K562 (cell line): ENCODE results near the gene ZNF385C. TPM values are rescaled to one million over a fixed set of nuclear protein-coding genes. Genes with fewer than 3 reads are reported as not detected.
A peak's percentile ranks its signal among the peaks of the same experiment; 100 is the strongest.

ENCODE experiments used
- CBFA2T3 ChIP-seq: fragments of 450-650 bp; IDR thresholded peaks from 2 replicates; pipeline ENCODE4 v1.6.1; 2017
- ILK ChIP-seq: fragments of 450-650 bp; IDR thresholded peaks from 2 replicates; pipeline ENCODE4 v1.6.1; 2016; ENCODE audit warnings: missing genetic modification characterization, low read depth, mild to moderate bottlenecking, missing compliant biosample characterization, moderate library complexity, borderline replicate concordance
- JUND ChIP-seq, 2 experiments: IDR thresholded peaks; 2 replicates in 1 of 2; 3 replicates in 1 of 2; pipeline ENCODE4 v1.6.1; 2011; ENCODE audit warnings: borderline replicate concordance in 2 of 2, low read depth in 2 of 2, low read length in 2 of 2, improper control_type of control experiment in 1 of 2, missing biosample characterization in 1 of 2, missing genetic modification characterization in 1 of 2, missing genetic modification reagents in 1 of 2
- MIER1 ChIP-seq: fragments of 450-650 bp; IDR thresholded peaks from 2 replicates; pipeline ENCODE4 v1.6.1; 2016; ENCODE audit warnings: antibody characterized with exemption, mild to moderate bottlenecking, low read depth
- TARDBP ChIP-seq: fragments of 450-650 bp; IDR thresholded peaks from 2 replicates; pipeline ENCODE4 v1.6.1; 2016
- ZNF184 ChIP-seq: sonication (generic); formaldehyde crosslinking; IDR thresholded peaks from 2 replicates; pipeline ENCODE4 v1.5.0; 2020; ENCODE audit warnings: missing genetic modification reagents
- polyA plus RNA-seq, 8 experiments: library from polyadenylated mRNA; depleted of rRNA in 4 of 8; stranded (reverse) in 5 of 8; unstranded in 3 of 8; fragments of >200 nt; fragmentation: Nextera tagmentation in 2 of 8; fragmentation: Illumina TruSeq in 1 of 8; extraction: Ambion mirVana in 2 of 8; extraction: Trizol in 1 of 8; gene quantifications; 2 replicates each; pipeline versions ENCODE4 v1.2.1 to v1.2.3, GENCODE V29; 2011 to 2014; ENCODE audit warnings: inconsistent platforms in 1 of 8, missing spikeins in 1 of 8
- total RNA-seq, 7 experiments: library from RNA; depleted of rRNA in 6 of 7; stranded (reverse); fragments of >200 nt in 6 of 7; fragmentation: Illumina TruSeq in 2 of 7; extraction: Trizol in 2 of 7; gene quantifications; 2 replicates each; pipeline versions ENCODE4 v1.2.1 to v1.2.3, GENCODE V29; 2011 to 2021; ENCODE audit warnings: low replicate concordance in 1 of 7
- TF ChIP-seq, protein P1 (sequence below): fragments of 200-600 bp; sonication (generic); IDR thresholded peaks from one replicate; pipeline ENCODE4 v1.6.1; 2012; ENCODE audit warnings: mild to moderate bottlenecking, low read depth, low read length, inconsistent platforms
- TF ChIP-seq, protein P2 (sequence below): IDR thresholded peaks from 2 replicates; pipeline ENCODE4 v1.6.1; 2014; ENCODE audit warnings: antibody characterized with exemption
- TF ChIP-seq, protein P3 (sequence below): fragments of 450-650 bp; IDR thresholded peaks from 2 replicates; pipeline ENCODE4 v1.6.1; 2016; ENCODE audit warnings: antibody characterized with exemption
- TF ChIP-seq, protein P4 (sequence below): sonication (generic); formaldehyde crosslinking; IDR thresholded peaks from 2 replicates; pipeline ENCODE4 v1.9.0; 2022; ENCODE audit warnings: mild to moderate bottlenecking, missing genetic modification reagents

The ZNF385C gene
- total and polyA plus RNA-seq, 9 of the 15 experiments (the other 6 are each of a cell fraction or from before 2014, with no cell fraction given) = 0.03 to 0.35 (median 0.18) TPM; not detected in 1

- TF ChIP-seq, protein P1, sequence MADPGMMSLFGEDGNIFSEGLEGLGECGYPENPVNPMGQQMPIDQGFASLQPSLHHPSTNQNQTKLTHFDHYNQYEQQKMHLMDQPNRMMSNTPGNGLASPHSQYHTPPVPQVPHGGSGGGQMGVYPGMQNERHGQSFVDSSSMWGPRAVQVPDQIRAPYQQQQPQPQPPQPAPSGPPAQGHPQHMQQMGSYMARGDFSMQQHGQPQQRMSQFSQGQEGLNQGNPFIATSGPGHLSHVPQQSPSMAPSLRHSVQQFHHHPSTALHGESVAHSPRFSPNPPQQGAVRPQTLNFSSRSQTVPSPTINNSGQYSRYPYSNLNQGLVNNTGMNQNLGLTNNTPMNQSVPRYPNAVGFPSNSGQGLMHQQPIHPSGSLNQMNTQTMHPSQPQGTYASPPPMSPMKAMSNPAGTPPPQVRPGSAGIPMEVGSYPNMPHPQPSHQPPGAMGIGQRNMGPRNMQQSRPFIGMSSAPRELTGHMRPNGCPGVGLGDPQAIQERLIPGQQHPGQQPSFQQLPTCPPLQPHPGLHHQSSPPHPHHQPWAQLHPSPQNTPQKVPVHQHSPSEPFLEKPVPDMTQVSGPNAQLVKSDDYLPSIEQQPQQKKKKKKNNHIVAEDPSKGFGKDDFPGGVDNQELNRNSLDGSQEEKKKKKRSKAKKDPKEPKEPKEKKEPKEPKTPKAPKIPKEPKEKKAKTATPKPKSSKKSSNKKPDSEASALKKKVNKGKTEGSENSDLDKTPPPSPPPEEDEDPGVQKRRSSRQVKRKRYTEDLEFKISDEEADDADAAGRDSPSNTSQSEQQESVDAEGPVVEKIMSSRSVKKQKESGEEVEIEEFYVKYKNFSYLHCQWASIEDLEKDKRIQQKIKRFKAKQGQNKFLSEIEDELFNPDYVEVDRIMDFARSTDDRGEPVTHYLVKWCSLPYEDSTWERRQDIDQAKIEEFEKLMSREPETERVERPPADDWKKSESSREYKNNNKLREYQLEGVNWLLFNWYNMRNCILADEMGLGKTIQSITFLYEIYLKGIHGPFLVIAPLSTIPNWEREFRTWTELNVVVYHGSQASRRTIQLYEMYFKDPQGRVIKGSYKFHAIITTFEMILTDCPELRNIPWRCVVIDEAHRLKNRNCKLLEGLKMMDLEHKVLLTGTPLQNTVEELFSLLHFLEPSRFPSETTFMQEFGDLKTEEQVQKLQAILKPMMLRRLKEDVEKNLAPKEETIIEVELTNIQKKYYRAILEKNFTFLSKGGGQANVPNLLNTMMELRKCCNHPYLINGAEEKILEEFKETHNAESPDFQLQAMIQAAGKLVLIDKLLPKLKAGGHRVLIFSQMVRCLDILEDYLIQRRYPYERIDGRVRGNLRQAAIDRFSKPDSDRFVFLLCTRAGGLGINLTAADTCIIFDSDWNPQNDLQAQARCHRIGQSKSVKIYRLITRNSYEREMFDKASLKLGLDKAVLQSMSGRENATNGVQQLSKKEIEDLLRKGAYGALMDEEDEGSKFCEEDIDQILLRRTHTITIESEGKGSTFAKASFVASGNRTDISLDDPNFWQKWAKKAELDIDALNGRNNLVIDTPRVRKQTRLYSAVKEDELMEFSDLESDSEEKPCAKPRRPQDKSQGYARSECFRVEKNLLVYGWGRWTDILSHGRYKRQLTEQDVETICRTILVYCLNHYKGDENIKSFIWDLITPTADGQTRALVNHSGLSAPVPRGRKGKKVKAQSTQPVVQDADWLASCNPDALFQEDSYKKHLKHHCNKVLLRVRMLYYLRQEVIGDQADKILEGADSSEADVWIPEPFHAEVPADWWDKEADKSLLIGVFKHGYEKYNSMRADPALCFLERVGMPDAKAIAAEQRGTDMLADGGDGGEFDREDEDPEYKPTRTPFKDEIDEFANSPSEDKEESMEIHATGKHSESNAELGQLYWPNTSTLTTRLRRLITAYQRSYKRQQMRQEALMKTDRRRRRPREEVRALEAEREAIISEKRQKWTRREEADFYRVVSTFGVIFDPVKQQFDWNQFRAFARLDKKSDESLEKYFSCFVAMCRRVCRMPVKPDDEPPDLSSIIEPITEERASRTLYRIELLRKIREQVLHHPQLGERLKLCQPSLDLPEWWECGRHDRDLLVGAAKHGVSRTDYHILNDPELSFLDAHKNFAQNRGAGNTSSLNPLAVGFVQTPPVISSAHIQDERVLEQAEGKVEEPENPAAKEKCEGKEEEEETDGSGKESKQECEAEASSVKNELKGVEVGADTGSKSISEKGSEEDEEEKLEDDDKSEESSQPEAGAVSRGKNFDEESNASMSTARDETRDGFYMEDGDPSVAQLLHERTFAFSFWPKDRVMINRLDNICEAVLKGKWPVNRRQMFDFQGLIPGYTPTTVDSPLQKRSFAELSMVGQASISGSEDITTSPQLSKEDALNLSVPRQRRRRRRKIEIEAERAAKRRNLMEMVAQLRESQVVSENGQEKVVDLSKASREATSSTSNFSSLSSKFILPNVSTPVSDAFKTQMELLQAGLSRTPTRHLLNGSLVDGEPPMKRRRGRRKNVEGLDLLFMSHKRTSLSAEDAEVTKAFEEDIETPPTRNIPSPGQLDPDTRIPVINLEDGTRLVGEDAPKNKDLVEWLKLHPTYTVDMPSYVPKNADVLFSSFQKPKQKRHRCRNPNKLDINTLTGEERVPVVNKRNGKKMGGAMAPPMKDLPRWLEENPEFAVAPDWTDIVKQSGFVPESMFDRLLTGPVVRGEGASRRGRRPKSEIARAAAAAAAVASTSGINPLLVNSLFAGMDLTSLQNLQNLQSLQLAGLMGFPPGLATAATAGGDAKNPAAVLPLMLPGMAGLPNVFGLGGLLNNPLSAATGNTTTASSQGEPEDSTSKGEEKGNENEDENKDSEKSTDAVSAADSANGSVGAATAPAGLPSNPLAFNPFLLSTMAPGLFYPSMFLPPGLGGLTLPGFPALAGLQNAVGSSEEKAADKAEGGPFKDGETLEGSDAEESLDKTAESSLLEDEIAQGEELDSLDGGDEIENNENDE = no peak
- TF ChIP-seq MIER1 (no peak), CBFA2T3 (no peak), ILK (no peak), ZNF184 (CRISPR knock-in tag) (no peak), TARDBP (peak; percentile 72; the same call in 1 of the 2 replicates), JUND (IDR thresholded peaks at IDR 0.05; ENCODE audit: borderline replicate concordance, low read depth, low read length) (no peak), JUND (tag; IDR thresholded peaks at IDR 0.05; ENCODE audit: borderline replicate concordance, low read depth, low read length) (peak; percentile 24; the same call in 1 of the 3 replicates)
- TF ChIP-seq, protein P2, sequence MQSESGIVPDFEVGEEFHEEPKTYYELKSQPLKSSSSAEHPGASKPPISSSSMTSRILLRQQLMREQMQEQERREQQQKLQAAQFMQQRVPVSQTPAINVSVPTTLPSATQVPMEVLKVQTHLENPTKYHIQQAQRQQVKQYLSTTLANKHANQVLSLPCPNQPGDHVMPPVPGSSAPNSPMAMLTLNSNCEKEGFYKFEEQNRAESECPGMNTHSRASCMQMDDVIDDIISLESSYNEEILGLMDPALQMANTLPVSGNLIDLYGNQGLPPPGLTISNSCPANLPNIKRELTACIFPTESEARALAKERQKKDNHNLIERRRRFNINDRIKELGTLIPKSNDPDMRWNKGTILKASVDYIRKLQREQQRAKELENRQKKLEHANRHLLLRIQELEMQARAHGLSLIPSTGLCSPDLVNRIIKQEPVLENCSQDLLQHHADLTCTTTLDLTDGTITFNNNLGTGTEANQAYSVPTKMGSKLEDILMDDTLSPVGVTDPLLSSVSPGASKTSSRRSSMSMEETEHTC = no peak
- TF ChIP-seq, protein P3, sequence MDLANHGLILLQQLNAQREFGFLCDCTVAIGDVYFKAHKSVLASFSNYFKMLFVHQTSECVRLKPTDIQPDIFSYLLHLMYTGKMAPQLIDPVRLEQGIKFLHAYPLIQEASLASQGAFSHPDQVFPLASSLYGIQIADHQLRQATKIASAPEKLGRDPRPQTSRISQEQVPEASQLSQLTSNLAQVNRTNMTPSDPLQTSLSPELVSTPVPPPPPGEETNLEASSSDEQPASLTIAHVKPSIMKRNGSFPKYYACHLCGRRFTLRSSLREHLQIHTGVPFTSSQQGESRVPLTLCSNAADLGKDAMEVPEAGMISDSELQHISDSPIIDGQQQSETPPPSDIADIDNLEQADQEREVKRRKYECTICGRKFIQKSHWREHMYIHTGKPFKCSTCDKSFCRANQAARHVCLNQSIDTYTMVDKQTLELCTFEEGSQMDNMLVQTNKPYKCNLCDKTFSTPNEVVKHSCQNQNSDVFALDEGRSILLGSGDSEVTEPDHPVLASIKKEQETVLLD = no peak
- TF ChIP-seq, protein P4, sequence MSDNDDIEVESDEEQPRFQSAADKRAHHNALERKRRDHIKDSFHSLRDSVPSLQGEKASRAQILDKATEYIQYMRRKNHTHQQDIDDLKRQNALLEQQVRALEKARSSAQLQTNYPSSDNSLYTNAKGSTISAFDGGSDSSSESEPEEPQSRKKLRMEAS (CRISPR knock-in tag) = no peak
Measured at GRCh38 chr17:42101513-42102292, 3.4 kb upstream of the ZNF385C start (continued).
